Vagina (tissue), 2 donors: ENCODE results near the gene SCAMP3. TPM values are rescaled to one million over a fixed set of nuclear protein-coding genes. Genes with fewer than 3 reads are reported as not detected.
"Not testable (repeated sequence)": the region's sequence is repeated elsewhere in the genome, so short reads cannot be mapped to it uniquely, and the experiment has no call there.

Source experiments
- DNase-seq, 2 donors: peaks; one replicate each; pipeline ENCODE4 v3.0.0-alpha.2; 2017; ENCODE audit errors: extremely low spot score in 2 of 2
- H3K27ac ChIP-seq: fragments of 200-600 bp; sonication (generic); one replicate; pipeline ENCODE4 v1.5.1; 2019
- H3K27me3 ChIP-seq: fragments of 200-600 bp; sonication (generic); one replicate; pipeline ENCODE4 v1.5.1; 2019
- H3K36me3 ChIP-seq, 2 donors: fragments of 200-600 bp; sonication (generic); one replicate each; pipeline ENCODE4 v1.5.1; 2017 to 2019
- H3K4me1 ChIP-seq: fragments of 200-600 bp; sonication (generic); one replicate; pipeline ENCODE4 v1.5.1; 2019
- H3K4me3 ChIP-seq, 2 donors: fragments of 200-600 bp; sonication (generic); 1 replicate in 1 of 2; 2 replicates in 1 of 2; pipeline ENCODE4 v1.5.1; 2016 to 2019
- H3K9me3 ChIP-seq: fragments of 200-600 bp; sonication (generic); one replicate; pipeline ENCODE4 v1.5.1; 2019
- POLR2A ChIP-seq, 2 donors: fragments of 450-650 bp; IDR thresholded peaks; one replicate each; pipeline ENCODE4 v1.6.1; 2017; ENCODE audit warnings: antibody characterized with exemption in 2 of 2, mild to moderate bottlenecking in 2 of 2, moderate library complexity in 2 of 2
- POLR2AphosphoS5 ChIP-seq, 2 donors: sonication (generic); formaldehyde crosslinking; IDR thresholded peaks; one replicate each; pipeline ENCODE4 v1.9.0; 2017; ENCODE audit warnings: antibody characterized with exemption in 2 of 2, mild to moderate bottlenecking in 2 of 2, low read depth in 1 of 2; ENCODE audit not compliant: insufficient read depth in 1 of 2
- intact Hi-C: fragments of 100-400 bp; cut with DNase I; formaldehyde crosslinking; loops from one replicate; pipeline ENCODE4 v1.15.1; 2023
- total RNA-seq: library from RNA; depleted of rRNA; stranded (reverse); fragments of >200 nt; gene quantifications from one replicate; pipeline ENCODE4 v1.2.3, GENCODE V29; 2016
- TF ChIP-seq, protein P1 (sequence below), 3 experiments: fragments of 450-650 bp in 2 of 3; fragments of 200-600 bp in 1 of 3; sonication (generic) in 1 of 3; IDR thresholded peaks; one replicate each; pipeline ENCODE4 v1.5.1; 2017 to 2019; ENCODE audit warnings: antibody characterized with exemption in 3 of 3, mild to moderate bottlenecking in 2 of 3, moderate library complexity in 2 of 3

SCAMP3 gene
- total RNA-seq, 1 donor from 2014 or later = 44.7 TPM

DNA sequence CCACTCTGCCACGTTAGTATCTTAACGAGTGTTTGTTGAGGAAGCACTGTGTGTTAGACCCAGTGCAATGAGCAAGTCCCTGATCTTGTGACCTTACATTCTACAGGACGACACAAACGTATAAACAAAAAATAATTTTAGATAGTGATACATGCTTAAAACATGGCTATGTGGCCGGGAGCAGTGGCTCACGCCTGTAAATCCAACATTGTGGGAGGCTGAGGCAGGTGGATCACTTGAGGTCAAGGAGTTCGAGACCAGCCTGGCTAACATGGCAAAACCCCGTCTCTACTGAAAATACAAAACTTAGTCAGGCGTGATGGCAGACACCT is 34.1 kb downstream of the SCAMP3 start:
- H3K9me3 ChIP-seq = no peaks in the 10 kb centered on the region
- H3K27me3 ChIP-seq = no peaks in the 10 kb centered on the region
- H3K36me3 ChIP-seq = no peaks in the 10 kb centered on the region
- intact Hi-C loops = loop anchor here (5.0 kb wide), 1 partner anchor 51 kb away; no protein-coding TSS in a partner anchor
- DNase-seq = no peak
- H3K27ac ChIP-seq = peak overlapping the region; percentile 79
- H3K4me3 ChIP-seq = peak overlapping the region; percentile 57 to 66
- peaks cover 35% of the 10 kb centered on the region for H3K4me1 ChIP-seq
- TF ChIP-seq, protein P1, sequence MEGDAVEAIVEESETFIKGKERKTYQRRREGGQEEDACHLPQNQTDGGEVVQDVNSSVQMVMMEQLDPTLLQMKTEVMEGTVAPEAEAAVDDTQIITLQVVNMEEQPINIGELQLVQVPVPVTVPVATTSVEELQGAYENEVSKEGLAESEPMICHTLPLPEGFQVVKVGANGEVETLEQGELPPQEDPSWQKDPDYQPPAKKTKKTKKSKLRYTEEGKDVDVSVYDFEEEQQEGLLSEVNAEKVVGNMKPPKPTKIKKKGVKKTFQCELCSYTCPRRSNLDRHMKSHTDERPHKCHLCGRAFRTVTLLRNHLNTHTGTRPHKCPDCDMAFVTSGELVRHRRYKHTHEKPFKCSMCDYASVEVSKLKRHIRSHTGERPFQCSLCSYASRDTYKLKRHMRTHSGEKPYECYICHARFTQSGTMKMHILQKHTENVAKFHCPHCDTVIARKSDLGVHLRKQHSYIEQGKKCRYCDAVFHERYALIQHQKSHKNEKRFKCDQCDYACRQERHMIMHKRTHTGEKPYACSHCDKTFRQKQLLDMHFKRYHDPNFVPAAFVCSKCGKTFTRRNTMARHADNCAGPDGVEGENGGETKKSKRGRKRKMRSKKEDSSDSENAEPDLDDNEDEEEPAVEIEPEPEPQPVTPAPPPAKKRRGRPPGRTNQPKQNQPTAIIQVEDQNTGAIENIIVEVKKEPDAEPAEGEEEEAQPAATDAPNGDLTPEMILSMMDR (IDR thresholded peaks at IDR 0.05) = no peak
- TF ChIP-seq POLR2A (IDR thresholded peaks at IDR 0.05) (no peak), POLR2AphosphoS5 (IDR thresholded peaks at IDR 0.05; ENCODE audit: insufficient read depth in 1 of 2, low read depth in 1 of 2) (no peak)

DNA sequence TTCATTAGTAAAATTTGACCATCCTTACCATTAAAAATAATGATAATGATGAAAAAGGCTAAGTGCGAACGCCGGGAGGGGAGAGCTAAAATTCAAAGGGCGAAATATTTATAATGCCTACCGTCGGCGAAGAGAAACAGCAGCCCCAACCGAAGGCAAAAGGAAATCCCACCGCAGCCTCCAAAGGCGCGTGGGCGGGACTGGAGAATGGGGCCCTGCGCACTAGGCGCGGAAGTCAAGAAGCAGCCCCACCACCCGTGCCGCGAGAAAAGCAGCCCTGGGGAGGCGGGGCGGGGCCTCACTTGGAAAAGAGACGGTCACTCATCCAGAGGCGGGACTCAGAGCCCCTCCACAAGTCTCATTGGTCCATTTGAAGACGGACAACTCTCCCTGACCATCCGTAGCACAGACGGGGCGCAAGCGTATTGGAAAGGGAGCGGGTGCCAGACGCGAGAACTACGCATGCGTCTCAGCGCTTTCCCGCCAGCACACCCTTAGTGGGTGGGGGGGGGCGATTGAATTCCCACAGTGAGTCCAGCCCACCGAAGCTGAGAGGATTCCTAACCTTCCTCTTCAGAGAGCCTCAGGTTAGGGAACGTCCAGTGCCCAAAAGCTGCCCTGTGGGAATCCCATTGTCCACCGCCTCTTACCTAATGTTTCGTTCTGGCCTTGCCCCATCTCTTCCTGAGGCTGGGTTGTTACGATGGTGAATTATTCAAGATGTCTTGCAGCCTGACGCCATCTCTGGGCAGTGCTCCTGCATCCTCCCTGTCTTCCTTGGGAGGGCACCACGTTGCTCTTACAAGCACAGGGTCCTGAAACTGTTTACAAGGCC is 34.7 kb downstream of the SCAMP3 start:
- TF ChIP-seq, protein P1 (IDR thresholded peaks at IDR 0.05) = peak in 1 of 3 experiments; percentile 3
- TF ChIP-seq POLR2A (IDR thresholded peaks at IDR 0.05) (peak in 1 of 2 donors; percentile 61), POLR2AphosphoS5 (IDR thresholded peaks at IDR 0.05; ENCODE audit: insufficient read depth in 1 of 2, low read depth in 1 of 2) (peak; percentile 94 to 95)
- DNase-seq = peak; percentile 99
- Histone ChIP-seq H3K4me1 (peaks cover 33% of the 10 kb centered on the region), H3K27me3 (no peaks in the 10 kb centered on the region), H3K9me3 (no peaks in the 10 kb centered on the region), H3K4me3 (peak overlapping the region; percentile 57 to 66), H3K27ac (peak overlapping the region; percentile 79), H3K36me3 (no peaks in the 10 kb centered on the region)
- intact Hi-C loops = loop anchor here (1.0 to 5.0 kb wide), 2 partner anchors 33 to 50 kb away; no protein-coding TSS in a partner anchor

DNA sequence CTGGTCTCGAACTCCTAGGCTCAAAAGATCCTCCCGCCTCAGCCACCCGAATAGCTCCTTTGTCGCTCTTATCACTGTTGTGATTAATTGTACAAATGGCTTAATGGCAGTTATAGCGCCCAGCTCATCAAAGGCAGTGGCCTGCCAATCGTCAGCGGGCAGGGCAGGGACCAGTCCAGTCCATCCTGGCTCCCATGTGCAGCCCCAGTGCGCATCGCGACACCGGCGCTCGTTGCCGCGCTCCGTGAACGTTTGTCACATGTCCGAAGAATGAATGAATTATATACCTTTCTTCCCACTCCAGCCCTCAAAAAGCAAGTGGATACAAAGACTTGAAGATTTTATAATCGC is 35.3 kb downstream of the SCAMP3 start:
- Histone ChIP-seq H3K27me3 (no peaks in the 10 kb centered on the region), H3K4me1 (peaks cover 27% of the 10 kb centered on the region), H3K9me3 (no peaks in the 10 kb centered on the region), H3K36me3 (no peaks in the 10 kb centered on the region), H3K27ac (peak overlapping the region; percentile 79), H3K4me3 (peak overlapping the region; percentile 57 to 66)
- no peak for DNase-seq
- intact Hi-C loops = loop anchor here (1.0 to 5.0 kb wide), 2 partner anchors 33 to 50 kb away; no protein-coding TSS in a partner anchor
- no peak for TF ChIP-seq POLR2AphosphoS5 (IDR thresholded peaks at IDR 0.05; ENCODE audit: insufficient read depth in 1 of 2, low read depth in 1 of 2)
- TF ChIP-seq POLR2A (IDR thresholded peaks at IDR 0.05) = no peak
- TF ChIP-seq, protein P1 (IDR thresholded peaks at IDR 0.05) = peak in 1 of 3 experiments; percentile 4

DNA sequence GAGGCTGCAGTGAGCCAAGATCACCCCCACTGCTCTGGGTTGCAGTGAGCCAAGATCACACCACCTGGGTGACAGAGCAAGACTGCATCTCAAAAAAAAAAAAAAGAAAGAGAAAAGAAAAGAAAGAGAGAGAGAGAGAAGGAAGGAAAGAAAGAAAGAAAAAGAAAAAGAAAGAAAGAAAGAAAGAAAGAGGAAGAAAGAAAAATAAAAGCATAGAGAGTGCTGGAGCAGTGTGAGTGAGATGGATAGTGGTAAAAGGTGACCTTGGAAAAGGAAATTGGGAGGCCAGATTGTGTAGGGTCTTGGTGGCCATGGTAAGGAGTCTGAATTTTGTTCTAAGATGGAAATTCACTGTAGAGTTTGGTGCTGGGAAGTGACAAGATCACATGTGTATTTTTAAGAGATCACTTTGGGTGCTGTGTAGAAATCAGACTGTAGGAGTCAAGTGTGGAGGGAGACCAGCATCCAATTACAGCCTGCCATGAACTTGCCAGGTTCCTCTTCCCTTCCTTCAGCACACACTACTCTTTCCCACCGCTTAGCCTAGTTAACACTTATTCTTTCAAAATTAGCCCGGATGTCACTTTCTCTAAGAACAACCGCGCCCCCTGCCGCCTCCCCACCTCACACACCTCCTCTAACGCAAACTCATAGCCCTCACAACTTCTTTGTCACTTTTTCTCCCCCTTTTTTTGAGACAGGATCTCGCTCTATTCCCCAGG is 35.8 kb downstream of the SCAMP3 start:
- Histone ChIP-seq H3K27me3 (no peaks in the 10 kb centered on the region), H3K27ac (peak overlapping the region; percentile 79)
- intact Hi-C loops = loop anchor here (5.0 kb wide), 1 partner anchor 49 kb away; no protein-coding TSS in a partner anchor

DNA sequence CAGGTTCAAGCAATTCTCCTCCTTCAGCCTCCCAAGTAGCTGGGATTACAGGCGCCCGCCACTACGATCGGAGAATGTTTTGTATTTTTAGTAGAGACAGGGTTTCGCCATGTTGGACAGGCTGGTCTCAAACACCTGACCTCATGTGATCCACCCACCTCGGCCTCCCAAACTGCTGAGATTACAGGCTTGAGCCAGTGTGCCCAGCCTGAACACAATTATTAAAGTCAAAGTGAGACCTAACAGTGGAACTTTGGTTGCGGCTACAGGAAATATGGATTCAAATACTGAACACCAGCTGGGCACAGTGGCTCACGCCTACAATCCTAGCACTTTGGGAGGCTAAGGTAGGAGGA is 36.8 kb downstream of the SCAMP3 start:
- not testable (repeated sequence) for DNase-seq, H3K4me3 ChIP-seq, H3K9me3 ChIP-seq, H3K36me3 ChIP-seq, H3K27me3 ChIP-seq
- peaks cover 23% of the 10 kb centered on the region for H3K4me1 ChIP-seq
- intact Hi-C loops = loop anchor here (5.0 kb wide), 1 partner anchor 48 kb away; no protein-coding TSS in a partner anchor
- H3K27ac ChIP-seq = peak overlapping the region; percentile 6

More for the DNA sequence above, 35.8 kb downstream of the SCAMP3 start:
- Histone ChIP-seq H3K36me3 (no peaks in the 10 kb centered on the region), H3K4me1 (peaks cover 23% of the 10 kb centered on the region), H3K9me3 (no peaks in the 10 kb centered on the region), H3K4me3 (peak overlapping the region; percentile 57 to 66)
- TF ChIP-seq, protein P1 (IDR thresholded peaks at IDR 0.05) = peak; percentile 40 to 65 (median 48)
- TF ChIP-seq POLR2A (IDR thresholded peaks at IDR 0.05) = no peak
- no peak for DNase-seq
